Measurements from ENCODE around the gene KIFAP3.

DNA sequence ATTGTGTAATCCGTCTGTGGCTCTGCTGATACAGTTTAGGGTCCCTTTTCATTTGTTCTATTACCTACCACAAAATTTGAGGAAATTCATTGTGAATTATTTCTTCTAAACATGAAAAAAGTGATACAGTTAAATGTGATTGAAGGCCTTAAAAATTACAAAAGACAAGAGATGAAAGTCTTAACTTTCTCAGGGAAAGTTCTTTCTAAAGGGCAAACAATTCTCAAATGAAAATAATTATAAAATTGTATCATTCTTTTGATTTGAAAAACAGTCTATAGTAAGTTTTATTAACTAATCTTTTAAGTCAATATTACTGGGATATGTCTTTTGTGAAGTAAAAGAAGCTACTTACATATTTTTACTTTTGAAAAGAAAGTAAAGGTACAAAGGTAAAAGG lies 123.4 kb downstream of the KIFAP3 start:
- no peak for TF ChIP-seq MAFK (IDR thresholded peaks at IDR 0.05; ENCODE audit: low read depth, low read length)
- TF ChIP-seq, protein P1, sequence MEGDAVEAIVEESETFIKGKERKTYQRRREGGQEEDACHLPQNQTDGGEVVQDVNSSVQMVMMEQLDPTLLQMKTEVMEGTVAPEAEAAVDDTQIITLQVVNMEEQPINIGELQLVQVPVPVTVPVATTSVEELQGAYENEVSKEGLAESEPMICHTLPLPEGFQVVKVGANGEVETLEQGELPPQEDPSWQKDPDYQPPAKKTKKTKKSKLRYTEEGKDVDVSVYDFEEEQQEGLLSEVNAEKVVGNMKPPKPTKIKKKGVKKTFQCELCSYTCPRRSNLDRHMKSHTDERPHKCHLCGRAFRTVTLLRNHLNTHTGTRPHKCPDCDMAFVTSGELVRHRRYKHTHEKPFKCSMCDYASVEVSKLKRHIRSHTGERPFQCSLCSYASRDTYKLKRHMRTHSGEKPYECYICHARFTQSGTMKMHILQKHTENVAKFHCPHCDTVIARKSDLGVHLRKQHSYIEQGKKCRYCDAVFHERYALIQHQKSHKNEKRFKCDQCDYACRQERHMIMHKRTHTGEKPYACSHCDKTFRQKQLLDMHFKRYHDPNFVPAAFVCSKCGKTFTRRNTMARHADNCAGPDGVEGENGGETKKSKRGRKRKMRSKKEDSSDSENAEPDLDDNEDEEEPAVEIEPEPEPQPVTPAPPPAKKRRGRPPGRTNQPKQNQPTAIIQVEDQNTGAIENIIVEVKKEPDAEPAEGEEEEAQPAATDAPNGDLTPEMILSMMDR (IDR thresholded peaks at IDR 0.05; ENCODE audit: control extremely low read depth in 1 of 3, insufficient read depth in 1 of 3, low read depth in 1 of 3, low read length in 3 of 3) = no peak

Data from H1 (cell line).